Left ventricle myocardium inferior (tissue), 1 donor: Measurements from ENCODE around the gene FBXW12. TPM values are rescaled to one million over a fixed set of nuclear protein-coding genes. Genes with fewer than 3 reads are reported as not detected.

Experiments used
- DNase-seq: peaks from one replicate; pipeline ENCODE4 v3.0.0-alpha.2; 2020
- H3K27ac ChIP-seq: fragments of 200-600 bp; replicated peaks from 2 replicates; pipeline ENCODE4 v1.8.0; 2021
- H3K27me3 ChIP-seq: fragments of 200-600 bp; 2 replicates; pipeline ENCODE4 v1.8.0; 2021; ENCODE audit warnings: low read depth
- H3K36me3 ChIP-seq: fragments of 200-600 bp; 2 replicates; pipeline ENCODE4 v1.8.0; 2021
- H3K4me1 ChIP-seq: fragments of 200-600 bp; 2 replicates; pipeline ENCODE4 v1.8.0; 2021
- H3K4me3 ChIP-seq: fragments of 200-600 bp; 2 replicates; pipeline ENCODE4 v1.8.0; 2021; ENCODE audit warnings: mild to moderate bottlenecking, moderate library complexity
- H3K9me3 ChIP-seq: fragments of 200-600 bp; replicated peaks from 2 replicates; pipeline ENCODE4 v1.8.0; 2021
- intact Hi-C: fragments of 100-400 bp; cut with micrococcal nuclease; formaldehyde crosslinking; loops from one replicate; pipeline ENCODE4 v1.11.0; 2022
- total RNA-seq: library from RNA; stranded (reverse); fragmentation: NEBNext Ultra II Directional; extraction: Animal tissue kit (Norgen Biotek cat#: 25700); gene quantifications from one replicate; pipeline ENCODE4 v1.2.1, GENCODE V29; 2021
- TF ChIP-seq, protein P1 (sequence below): fragments of 200-600 bp; IDR thresholded peaks from 2 replicates; pipeline ENCODE4 v1.8.0; 2021; ENCODE audit warnings: antibody characterized with exemption, mild to moderate bottlenecking, borderline replicate concordance
- donor health status: DM: no; HTN: yes; CAD: no; lungs with severe emphysema.

Gene FBXW12
- total RNA-seq, 1 donor from 2014 or later: not detected

DNA sequence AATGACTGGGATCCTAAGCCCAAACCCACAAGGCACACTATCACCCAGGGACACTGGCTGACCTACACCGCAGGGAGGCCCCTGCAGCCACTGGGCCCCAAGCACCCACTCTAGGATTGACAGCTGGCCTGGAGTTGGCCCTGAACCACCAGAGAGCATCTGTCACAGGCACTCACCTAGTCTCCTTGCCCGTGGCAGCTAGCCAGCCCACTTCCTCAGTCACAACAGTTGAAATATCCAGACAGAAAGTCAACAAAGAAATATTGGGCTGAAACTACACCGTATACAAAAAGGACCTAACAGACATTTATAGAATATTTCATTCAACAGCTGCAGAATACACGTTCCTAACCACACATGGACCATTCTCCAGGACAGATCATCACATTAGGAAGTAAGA, 33.4 kb upstream of the FBXW12 start:
- H3K9me3 ChIP-seq: peaks cover 18% of the 10 kb centered on the region
- no peak overlapping the region for H3K27ac ChIP-seq
- H3K36me3 ChIP-seq: no peaks in the 10 kb centered on the region
- TF ChIP-seq, protein P1, sequence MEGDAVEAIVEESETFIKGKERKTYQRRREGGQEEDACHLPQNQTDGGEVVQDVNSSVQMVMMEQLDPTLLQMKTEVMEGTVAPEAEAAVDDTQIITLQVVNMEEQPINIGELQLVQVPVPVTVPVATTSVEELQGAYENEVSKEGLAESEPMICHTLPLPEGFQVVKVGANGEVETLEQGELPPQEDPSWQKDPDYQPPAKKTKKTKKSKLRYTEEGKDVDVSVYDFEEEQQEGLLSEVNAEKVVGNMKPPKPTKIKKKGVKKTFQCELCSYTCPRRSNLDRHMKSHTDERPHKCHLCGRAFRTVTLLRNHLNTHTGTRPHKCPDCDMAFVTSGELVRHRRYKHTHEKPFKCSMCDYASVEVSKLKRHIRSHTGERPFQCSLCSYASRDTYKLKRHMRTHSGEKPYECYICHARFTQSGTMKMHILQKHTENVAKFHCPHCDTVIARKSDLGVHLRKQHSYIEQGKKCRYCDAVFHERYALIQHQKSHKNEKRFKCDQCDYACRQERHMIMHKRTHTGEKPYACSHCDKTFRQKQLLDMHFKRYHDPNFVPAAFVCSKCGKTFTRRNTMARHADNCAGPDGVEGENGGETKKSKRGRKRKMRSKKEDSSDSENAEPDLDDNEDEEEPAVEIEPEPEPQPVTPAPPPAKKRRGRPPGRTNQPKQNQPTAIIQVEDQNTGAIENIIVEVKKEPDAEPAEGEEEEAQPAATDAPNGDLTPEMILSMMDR: no peak
- no peak for DNase-seq
- H3K27me3 ChIP-seq: peaks cover 8% of the 10 kb centered on the region
- no peaks in the 10 kb centered on the region for H3K4me1 ChIP-seq
- H3K4me3 ChIP-seq: no peak overlapping the region
- intact Hi-C loops: no loop called here

DNA sequence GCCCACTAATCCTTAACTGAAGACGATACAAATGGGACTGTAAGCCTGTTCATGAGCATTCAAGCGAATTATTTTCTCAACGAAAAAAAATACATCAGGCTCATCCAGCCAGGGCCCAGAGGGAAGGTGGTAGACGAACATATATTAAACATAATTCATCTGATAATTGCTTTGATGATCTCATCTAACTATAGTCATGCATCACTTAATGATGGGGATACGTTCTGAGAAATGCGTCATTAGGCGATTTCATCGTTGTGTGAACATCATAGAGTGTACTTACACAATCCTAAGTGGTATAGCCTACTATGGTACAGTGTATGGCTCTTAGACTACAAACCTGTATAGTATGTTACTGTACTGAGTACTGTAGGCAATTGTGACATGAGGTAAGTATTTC, 28.6 kb upstream of the FBXW12 start:
- H3K4me1 ChIP-seq: no peaks in the 10 kb centered on the region
- no peak overlapping the region for H3K4me3 ChIP-seq
- no peaks in the 10 kb centered on the region for H3K9me3 ChIP-seq
- H3K36me3 ChIP-seq: no peaks in the 10 kb centered on the region
- H3K27me3 ChIP-seq: no peaks in the 10 kb centered on the region
- intact Hi-C loops: no loop called here
- no peak for DNase-seq
- TF ChIP-seq, protein P1: no peak
- no peak overlapping the region for H3K27ac ChIP-seq

DNA sequence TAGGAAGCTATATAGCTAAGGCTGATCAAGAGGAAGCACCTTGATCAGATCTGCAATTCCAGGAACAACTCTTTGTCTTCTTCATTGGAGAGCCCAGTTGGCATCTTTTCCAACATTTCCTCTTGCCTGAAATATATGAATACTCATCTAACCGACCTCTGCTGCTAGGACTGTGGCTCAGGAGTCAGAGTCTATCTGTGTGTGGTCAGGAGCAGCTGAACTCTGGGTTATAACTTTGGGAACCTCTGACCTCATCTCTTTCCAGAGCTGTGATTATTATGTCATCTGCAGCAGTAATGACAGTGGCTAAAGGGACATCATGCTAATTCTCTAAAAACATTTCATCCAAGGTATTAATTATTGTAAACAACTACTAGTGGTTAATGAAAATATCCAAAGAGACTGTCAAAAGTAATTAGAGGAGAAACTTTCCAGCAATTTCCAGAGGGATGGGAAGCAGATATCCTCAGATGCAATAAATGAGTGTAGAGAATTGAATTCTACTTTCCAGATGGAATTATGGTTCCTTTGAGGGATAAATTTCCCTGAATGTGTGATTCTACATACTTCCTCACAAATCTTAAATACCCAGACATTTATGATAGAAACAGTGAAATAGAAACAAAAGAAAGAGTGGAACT, 27.0 kb upstream of the FBXW12 start:
- Histone ChIP-seq H3K9me3 (no peaks in the 10 kb centered on the region), H3K4me1 (no peaks in the 10 kb centered on the region), H3K27me3 (no peaks in the 10 kb centered on the region), H3K4me3 (no peak overlapping the region), H3K27ac (no peak overlapping the region), H3K36me3 (no peaks in the 10 kb centered on the region)
- TF ChIP-seq, protein P1: no peak
- intact Hi-C loops: no loop called here
- no peak for DNase-seq

DNA sequence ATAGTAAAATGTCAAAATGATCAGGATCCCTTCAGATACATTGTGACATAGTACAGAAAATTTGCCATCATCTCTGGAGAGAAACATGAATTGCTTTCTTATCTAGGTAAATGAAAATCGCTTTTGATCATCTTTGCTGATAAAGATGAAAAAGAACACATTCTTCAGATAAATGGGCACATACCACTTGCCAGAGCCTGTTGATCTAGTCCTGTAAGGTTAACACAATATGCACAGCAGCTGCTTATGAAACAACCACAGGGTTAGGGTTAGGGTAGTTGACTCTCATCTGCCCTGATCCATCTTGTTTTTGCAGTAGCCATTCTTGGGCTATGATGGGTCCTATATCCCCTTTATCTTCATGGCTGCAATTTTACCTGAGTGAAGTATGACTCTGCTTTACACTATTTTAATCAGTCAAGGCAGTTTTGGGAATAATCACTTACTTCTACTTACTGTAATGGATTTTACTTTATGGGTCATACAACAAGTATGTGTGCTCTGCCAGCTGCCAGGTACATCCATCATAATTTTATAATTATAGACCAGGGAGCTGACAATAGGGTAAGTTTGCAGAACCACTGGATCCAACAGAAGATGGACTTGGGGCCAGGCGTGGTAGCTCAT, 26.0 kb upstream of the FBXW12 start:
- no peak for DNase-seq
- Histone ChIP-seq H3K27ac (no peak overlapping the region), H3K4me3 (no peak overlapping the region), H3K27me3 (no peaks in the 10 kb centered on the region), H3K4me1 (no peaks in the 10 kb centered on the region), H3K36me3 (no peaks in the 10 kb centered on the region), H3K9me3 (no peaks in the 10 kb centered on the region)
- TF ChIP-seq, protein P1: no peak
- intact Hi-C loops: no loop called here

DNA sequence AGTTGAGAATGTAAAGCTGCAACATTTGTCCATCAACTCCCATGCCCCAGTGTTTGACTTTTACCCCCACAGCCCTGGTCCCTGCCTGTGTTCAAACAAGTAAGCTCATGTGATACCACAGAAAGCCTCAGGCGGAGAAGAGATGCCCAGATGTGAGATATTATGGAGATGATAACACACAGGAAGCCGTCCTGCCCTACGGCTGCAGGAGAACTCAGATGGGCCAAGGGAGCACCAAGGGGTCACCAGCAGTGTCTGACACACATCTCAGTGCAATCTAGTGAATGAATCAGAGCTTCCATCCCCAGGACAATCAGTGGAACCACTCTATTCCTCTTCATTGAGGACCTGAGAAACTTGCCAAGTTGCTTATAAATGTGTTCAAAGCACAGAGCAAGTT, 24.5 kb upstream of the FBXW12 start:
- DNase-seq: no peak
- TF ChIP-seq, protein P1: no peak
- H3K36me3 ChIP-seq: no peaks in the 10 kb centered on the region
- no peak overlapping the region for H3K27ac ChIP-seq
- H3K4me3 ChIP-seq: no peak overlapping the region
- H3K4me1 ChIP-seq: no peaks in the 10 kb centered on the region
- intact Hi-C loops: no loop called here
- H3K9me3 ChIP-seq: no peaks in the 10 kb centered on the region
- H3K27me3 ChIP-seq: peaks cover 13% of the 10 kb centered on the region
